Right cardiac atrium (tissue), 5 donors: Measurements from ENCODE around the gene MAMLD1. TPM values are rescaled to one million over a fixed set of nuclear protein-coding genes. Genes with fewer than 3 reads are reported as not detected.

ENCODE experiments used
- ATAC-seq, 2 donors: fragments of 200-7000 bp; cut with Tn5 transposase; one replicate each; pipeline versions ENCODE4 v1.8.0 to v1.9.1; 2020; ENCODE audit warnings: moderate library complexity in 2 of 2, mild to moderate bottlenecking in 1 of 2
- DNase-seq, 3 donors: peaks; one replicate each; pipeline ENCODE4 v3.0.0-alpha.2; 2020
- H3K27ac ChIP-seq: one replicate; pipeline ENCODE4 v1.5.1; 2013; ENCODE audit warnings: mild to moderate bottlenecking, low read length, control low read depth, moderate library complexity
- H3K27me3 ChIP-seq: one replicate; pipeline ENCODE4 v1.6.1; 2013; ENCODE audit not compliant: control insufficient read depth, insufficient read depth
- H3K4me1 ChIP-seq: one replicate; pipeline ENCODE4 v1.6.1; 2013; ENCODE audit warnings: low read length; ENCODE audit not compliant: control insufficient read depth, insufficient read depth
- H3K4me3 ChIP-seq: one replicate; pipeline ENCODE4 v1.5.1; 2013; ENCODE audit warnings: low read length, control low read depth
- H3K9me3 ChIP-seq: one replicate; pipeline ENCODE4 v1.6.1; 2013; ENCODE audit warnings: low read length; ENCODE audit not compliant: control insufficient read depth
- WGBS: extraction: QIAGEN DNeasy Blood & Tissue Kit; methylation state at CpG from one replicate; pipeline ENCODE4 v1.1.7; 2013; 5-methylcytosine and 5-hydroxymethylcytosine counted together
- intact Hi-C, 4 donors: fragments of 100-400 bp; cut with DNase I; formaldehyde crosslinking; loops; one replicate each; pipeline versions ENCODE4 v1.11.0 to v1.14.0; 2022 to 2023
- polyA plus RNA-seq: library from polyadenylated mRNA; stranded (reverse); fragments of 200-250 nt; gene quantifications from one replicate; pipeline ENCODE4 v1.2.3, GENCODE V29; 2013
- total RNA-seq, 4 donors: library from RNA; stranded (reverse); fragmentation: NEBNext Ultra II Directional; extraction: Animal tissue kit (Norgen Biotek cat#: 25700); gene quantifications; one replicate each; pipeline ENCODE4 v1.2.1, GENCODE V29; 2021
- donor health status: healthy with polysubstance abuse.
- donor health status: DM: no; HTN: yes; CAD: no.
- donor health status: DM: no; HTN: no; CAD: no.
- donor health status: DM: no; HTN: yes; CAD: no; lungs with severe emphysema.
- donor health status: DM: yes; HTN: yes; CAD: no.

MAMLD1 gene
- total and polyA plus RNA-seq, 5 donors: 1.3 to 3.1 (median 2.6) TPM

DNA sequence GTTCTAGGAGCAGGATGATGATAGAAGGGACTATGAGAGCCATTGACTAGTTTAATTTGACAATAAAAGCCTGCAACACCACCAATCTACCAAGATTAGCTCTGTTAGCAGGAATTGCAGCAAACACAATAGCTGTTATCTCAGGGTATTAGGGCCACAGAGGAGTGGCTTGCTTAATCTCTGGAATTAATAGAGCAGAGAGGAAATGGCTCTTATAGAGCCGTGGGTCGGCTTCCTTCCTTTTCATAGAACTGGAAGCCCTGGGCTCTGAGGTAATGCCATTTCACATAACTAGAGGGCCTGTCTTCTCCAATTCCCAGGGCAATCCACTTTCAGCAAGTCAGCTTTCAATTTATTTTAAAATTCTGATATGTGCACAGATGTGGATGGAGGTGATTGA, 83.0 kb downstream of the MAMLD1 start:
- DNase-seq (no peak), ATAC-seq (peak; percentile 74 to 95)
- Histone ChIP-seq H3K27ac (no peak overlapping the region), H3K27me3 (no peaks in the 10 kb centered on the region), H3K4me3 (no peak overlapping the region), H3K9me3 (no peaks in the 10 kb centered on the region), H3K4me1 (no peaks in the 10 kb centered on the region)
- intact Hi-C loops: no loop called here
- 47% methylated on average over 2 of the region's 2 CpGs for WGBS

DNA sequence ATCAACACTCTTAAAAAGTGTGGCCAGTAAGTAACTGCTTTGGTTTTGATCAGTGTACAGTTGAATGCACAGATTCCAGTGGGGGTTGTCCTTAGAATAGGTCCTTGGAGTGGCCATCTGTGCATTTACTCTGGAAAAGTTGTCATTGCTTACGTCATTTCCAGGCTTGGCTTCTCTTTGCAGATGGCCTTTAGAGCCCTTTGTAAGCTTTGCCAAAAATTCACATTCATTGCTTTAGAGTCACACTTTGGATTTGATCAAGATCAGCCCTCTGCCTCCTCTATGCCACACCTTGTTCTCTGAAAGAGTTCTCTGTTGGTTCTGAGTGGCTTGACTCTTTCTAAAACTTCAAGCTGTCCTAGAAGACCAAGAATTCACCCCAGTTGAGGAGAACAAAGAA, 83.9 kb downstream of the MAMLD1 start:
- WGBS: 69% methylated on average over 1 of the region's 1 CpG
- no peaks in the 10 kb centered on the region for H3K4me1 ChIP-seq
- DNase-seq: no peak
- intact Hi-C loops: no loop called here
- H3K27me3 ChIP-seq: no peaks in the 10 kb centered on the region
- no peak overlapping the region for H3K27ac ChIP-seq
- H3K4me3 ChIP-seq: no peak overlapping the region
- ATAC-seq: peak in 1 of 2 donors; percentile 64
- H3K9me3 ChIP-seq: no peaks in the 10 kb centered on the region

DNA sequence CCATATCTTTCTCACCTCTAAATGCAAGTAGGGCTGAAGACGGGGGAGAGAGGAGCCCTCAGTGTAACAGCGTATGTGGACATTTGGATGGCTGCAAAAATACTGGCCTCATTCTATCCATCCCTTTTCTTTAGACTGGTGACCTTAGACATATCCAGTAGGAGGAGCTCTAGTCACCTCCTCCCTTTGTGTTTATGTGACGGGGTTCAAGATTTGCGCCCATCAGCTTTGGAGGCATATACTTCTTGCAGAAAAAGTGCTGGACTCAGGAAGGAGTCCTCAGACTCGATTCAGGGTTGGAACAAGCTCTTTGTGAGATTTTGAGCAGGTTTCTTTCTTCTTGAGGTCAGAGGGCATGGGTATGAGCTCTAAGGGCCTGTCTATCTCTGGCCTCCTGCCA, 86.2 kb downstream of the MAMLD1 start:
- WGBS: 94% methylated on average over 5 of the region's 5 CpGs
- ATAC-seq: no peak
- intact Hi-C loops: no loop called here

GRCh38 chrX:150450519-150451177, 87.5 kb downstream of the MAMLD1 start:
- H3K4me1 ChIP-seq: peaks cover 2% of the 10 kb centered on the region
- no peaks in the 10 kb centered on the region for H3K9me3 ChIP-seq
- DNase-seq: no peak
- ATAC-seq: no peak
- intact Hi-C loops: no loop called here
- H3K27ac ChIP-seq: no peak overlapping the region
- WGBS: 86% methylated on average over 5 of the region's 5 CpGs
- H3K4me3 ChIP-seq: no peak overlapping the region
- no peaks in the 10 kb centered on the region for H3K27me3 ChIP-seq

More for the DNA sequence above, 86.2 kb downstream of the MAMLD1 start:
- Histone ChIP-seq H3K4me1 (peaks cover 2% of the 10 kb centered on the region), H3K27ac (no peak overlapping the region), H3K9me3 (no peaks in the 10 kb centered on the region), H3K27me3 (no peaks in the 10 kb centered on the region), H3K4me3 (no peak overlapping the region)
- DNase-seq: no peak

- Histone ChIP-seq H3K27me3 (no peaks in the 10 kb centered on the region), H3K27ac (no peak overlapping the region), H3K4me3 (no peak overlapping the region), H3K9me3 (no peaks in the 10 kb centered on the region), H3K4me1 (peaks cover 2% of the 10 kb centered on the region)
- 84% methylated on average over 3 of the region's 3 CpGs for WGBS
- DNase-seq: no peak
- intact Hi-C loops: no loop called here
- no peak for ATAC-seq
Observed at GRCh38 chrX:150451953-150452352, 88.8 kb downstream of the MAMLD1 start.

DNA sequence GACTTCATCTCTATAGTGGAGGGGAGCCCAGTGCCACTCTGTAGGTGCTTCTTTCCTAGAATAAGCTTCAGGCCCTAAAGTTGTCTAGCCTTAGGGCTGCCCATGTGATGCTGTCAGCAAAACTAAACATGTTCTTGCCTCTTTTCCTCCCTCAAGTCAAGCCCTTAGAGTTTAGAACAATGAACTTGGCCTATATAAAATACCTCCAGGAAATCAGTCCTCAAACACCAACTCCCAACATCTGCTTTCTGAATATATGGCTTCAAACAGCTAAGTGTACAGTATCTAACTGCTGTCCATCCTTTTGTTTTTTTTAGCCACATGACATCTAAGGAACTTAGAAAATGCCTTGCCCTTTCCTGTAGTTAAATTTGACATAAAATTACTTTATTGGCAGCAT, 91.0 kb downstream of the MAMLD1 start:
- Histone ChIP-seq H3K4me1 (peaks cover 2% of the 10 kb centered on the region), H3K4me3 (no peak overlapping the region), H3K27ac (peak overlapping the region; percentile 52), H3K9me3 (no peaks in the 10 kb centered on the region), H3K27me3 (no peaks in the 10 kb centered on the region)
- ATAC-seq (no peak), DNase-seq (no peak)
- intact Hi-C loops: no loop called here

DNA sequence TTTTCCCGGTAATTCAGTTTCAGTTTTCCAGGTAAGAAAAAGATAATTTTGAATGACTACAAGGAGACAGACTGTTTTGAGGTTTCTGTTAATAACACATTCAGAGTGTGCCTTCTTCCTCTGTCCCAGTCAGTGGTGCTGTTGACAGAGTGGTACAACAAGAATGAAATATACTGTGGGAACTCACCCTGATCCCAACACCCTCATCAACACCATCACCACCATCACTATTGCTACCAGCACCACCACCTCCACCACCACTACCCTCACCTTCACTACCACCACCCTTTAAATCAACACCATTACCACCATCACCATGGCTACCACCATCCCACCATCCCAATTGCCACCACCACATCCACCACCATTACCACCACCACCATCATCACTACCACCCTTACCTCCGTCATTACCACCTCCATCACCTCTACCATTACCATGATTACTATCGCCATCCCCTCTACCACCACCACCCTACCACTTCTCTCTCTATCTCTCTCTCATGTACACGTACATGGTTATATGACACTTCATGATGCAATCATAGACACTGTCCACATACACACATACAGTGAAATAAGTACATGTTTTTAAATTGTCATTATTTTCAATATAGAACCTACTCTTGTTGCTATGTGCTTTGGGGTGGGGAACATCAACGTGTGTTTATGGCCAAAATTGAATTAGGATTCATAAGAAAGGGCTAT, 91.5 kb downstream of the MAMLD1 start:
- no peak for ATAC-seq
- 68% methylated on average over 5 of the region's 5 CpGs for WGBS
- Histone ChIP-seq H3K9me3 (no peaks in the 10 kb centered on the region), H3K4me3 (no peak overlapping the region), H3K27ac (no peak overlapping the region), H3K27me3 (no peaks in the 10 kb centered on the region), H3K4me1 (peaks cover 2% of the 10 kb centered on the region)
- DNase-seq: no peak
- intact Hi-C loops: no loop called here

DNA sequence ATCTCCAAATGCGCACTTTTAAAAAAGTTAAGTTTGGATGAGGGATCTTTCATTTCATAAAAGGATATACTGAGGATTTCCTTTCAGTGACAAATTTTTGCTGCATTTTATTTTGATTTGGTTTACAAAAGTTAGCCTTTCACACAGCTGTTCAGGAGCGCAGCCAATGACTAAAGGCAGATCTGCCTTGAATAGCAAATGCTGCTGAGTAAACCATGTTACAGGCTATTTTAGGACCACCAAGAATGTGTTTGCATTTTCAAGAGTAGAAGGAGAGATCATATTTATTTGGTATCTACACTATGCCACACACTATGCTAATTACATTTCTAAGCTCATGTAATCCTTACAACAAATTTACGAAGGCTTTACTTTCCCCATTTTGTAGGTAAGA, 92.1 kb downstream of the MAMLD1 start:
- DNase-seq (no peak), ATAC-seq (no peak)
- Histone ChIP-seq H3K4me1 (peaks cover 2% of the 10 kb centered on the region), H3K4me3 (no peak overlapping the region), H3K9me3 (no peaks in the 10 kb centered on the region), H3K27ac (no peak overlapping the region), H3K27me3 (no peaks in the 10 kb centered on the region)
- 85% methylated on average over 3 of the region's 3 CpGs for WGBS
- intact Hi-C loops: no loop called here

DNA sequence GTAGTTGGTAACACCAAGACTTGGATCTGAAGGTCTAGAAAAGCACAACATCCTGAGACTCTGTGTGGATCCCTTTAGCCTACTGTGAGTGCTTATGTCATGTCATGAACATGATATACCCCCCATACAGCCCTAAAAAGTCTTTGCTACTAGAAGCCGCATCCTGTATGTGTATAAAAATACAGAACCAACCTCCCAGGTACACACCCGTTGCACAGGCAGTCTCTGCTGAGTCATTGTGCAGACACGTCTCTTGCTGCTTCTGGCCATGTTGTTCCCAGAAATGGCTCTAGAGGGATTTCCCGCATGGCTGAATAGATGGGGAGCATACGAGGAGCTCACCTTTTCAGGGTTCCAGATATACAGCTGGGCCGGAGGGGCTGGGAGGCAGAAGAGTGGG, 93.3 kb downstream of the MAMLD1 start:
- no peak for ATAC-seq

DNA sequence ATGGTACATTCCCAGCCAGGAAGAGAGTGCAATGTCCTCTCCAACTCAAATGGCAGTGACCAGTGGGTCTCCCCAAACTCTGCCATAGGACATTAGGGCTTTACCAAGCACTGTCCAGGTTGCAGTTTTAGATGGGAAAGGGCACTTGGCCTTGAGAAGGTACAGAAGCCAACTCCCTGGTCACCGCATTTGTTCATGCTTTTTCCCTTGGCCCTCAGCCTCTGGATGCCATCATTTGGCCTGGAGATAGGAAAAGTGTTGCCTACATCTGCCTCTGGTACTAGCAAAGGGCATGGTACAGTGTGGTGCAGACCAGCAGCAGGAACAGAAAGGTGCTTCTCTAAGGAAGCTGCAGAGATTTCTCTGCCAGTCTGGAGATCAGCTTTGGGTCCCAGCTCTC, 93.8 kb downstream of the MAMLD1 start:
- WGBS: 100% methylated on average over 1 of the region's 1 CpG
- intact Hi-C loops: no loop called here
- no peak overlapping the region for H3K27ac ChIP-seq
- DNase-seq: no peak
- peaks cover 2% of the 10 kb centered on the region for H3K4me1 ChIP-seq
- no peaks in the 10 kb centered on the region for H3K27me3 ChIP-seq
- no peak overlapping the region for H3K4me3 ChIP-seq
- ATAC-seq: no peak
- H3K9me3 ChIP-seq: no peaks in the 10 kb centered on the region

More for the DNA sequence above, 93.3 kb downstream of the MAMLD1 start:
- 88% methylated on average over 6 of the region's 6 CpGs for WGBS
- Histone ChIP-seq H3K4me3 (no peak overlapping the region), H3K27ac (no peak overlapping the region), H3K27me3 (no peaks in the 10 kb centered on the region), H3K9me3 (no peaks in the 10 kb centered on the region), H3K4me1 (peaks cover 2% of the 10 kb centered on the region)
- intact Hi-C loops: no loop called here
- DNase-seq: no peak

GRCh38 chrX:150459196-150459595, 96.1 kb downstream of the MAMLD1 start:
- H3K4me1 ChIP-seq: no peaks in the 10 kb centered on the region
- DNase-seq (no peak), ATAC-seq (no peak)
- H3K9me3 ChIP-seq: no peaks in the 10 kb centered on the region
- H3K27me3 ChIP-seq: no peaks in the 10 kb centered on the region
- intact Hi-C loops: no loop called here
- no peak overlapping the region for H3K27ac ChIP-seq
- no peak overlapping the region for H3K4me3 ChIP-seq
